ENCODE data around the gene TRIP12.
"Not testable (repeated sequence)": the region's sequence is repeated elsewhere in the genome, so short reads cannot be mapped to it uniquely, and the experiment has no call there.

The TRIP12 gene

GRCh38 chr2:229870903-229871656 lies 50.7 kb downstream of the TRIP12 start:
- Mint-ChIP-seq H3K4me1 (ENCODE audit: low read depth) (peaks cover 51% of the 10 kb centered on the region), H3K36me3 (ENCODE audit: low read depth) (peaks cover 53% of the 10 kb centered on the region), H3K27me3 (no peaks in the 10 kb centered on the region), H3K4me3 (no peak overlapping the region), H3K9me3 (no peaks in the 10 kb centered on the region), H3K27ac (no peak overlapping the region)

GRCh38 chr2:229869226-229869625 lies 52.6 kb downstream of the TRIP12 start:
- peaks cover 52% of the 10 kb centered on the region for H3K4me1 Mint-ChIP-seq (ENCODE audit: low read depth)
- no peaks in the 10 kb centered on the region for H3K9me3 Mint-ChIP-seq
- H3K4me3 Mint-ChIP-seq: no peak overlapping the region
- no peaks in the 10 kb centered on the region for H3K27me3 Mint-ChIP-seq
- H3K36me3 Mint-ChIP-seq (ENCODE audit: low read depth): peaks cover 52% of the 10 kb centered on the region
- no peak overlapping the region for H3K27ac Mint-ChIP-seq

- no peaks in the 10 kb centered on the region for H3K9me3 Mint-ChIP-seq
- H3K4me3 Mint-ChIP-seq: no peak overlapping the region
- H3K4me1 Mint-ChIP-seq (ENCODE audit: low read depth): peaks cover 48% of the 10 kb centered on the region
- peaks cover 53% of the 10 kb centered on the region for H3K36me3 Mint-ChIP-seq (ENCODE audit: low read depth)
- H3K27ac Mint-ChIP-seq: no peak overlapping the region
- no peaks in the 10 kb centered on the region for H3K27me3 Mint-ChIP-seq
These were observed 53.0 kb downstream of the TRIP12 start for GRCh38 chr2:229868794-229869193.

- H3K4me3 Mint-ChIP-seq: no peak overlapping the region
- H3K36me3 Mint-ChIP-seq (ENCODE audit: low read depth): peaks cover 30% of the 10 kb centered on the region
- no peaks in the 10 kb centered on the region for H3K9me3 Mint-ChIP-seq
- H3K4me1 Mint-ChIP-seq (ENCODE audit: low read depth): peaks cover 37% of the 10 kb centered on the region
- no peak overlapping the region for H3K27ac Mint-ChIP-seq
- H3K27me3 Mint-ChIP-seq: no peaks in the 10 kb centered on the region
These were observed 56.8 kb downstream of the TRIP12 start for GRCh38 chr2:229865033-229865432.

- Mint-ChIP-seq H3K9me3 (no peaks in the 10 kb centered on the region), H3K27ac (no peak overlapping the region), H3K36me3 (ENCODE audit: low read depth) (peaks cover 49% of the 10 kb centered on the region), H3K4me1 (ENCODE audit: low read depth) (peaks cover 18% of the 10 kb centered on the region), H3K4me3 (no peak overlapping the region), H3K27me3 (no peaks in the 10 kb centered on the region)
These were observed 60.4 kb downstream of the TRIP12 start for GRCh38 chr2:229861431-229861830.

- Mint-ChIP-seq H3K4me1 (ENCODE audit: low read depth) (peaks cover 23% of the 10 kb centered on the region), H3K27ac (no peak overlapping the region), H3K36me3 (ENCODE audit: low read depth) (peaks cover 60% of the 10 kb centered on the region), H3K4me3 (no peak overlapping the region), H3K9me3 (no peaks in the 10 kb centered on the region), H3K27me3 (no peaks in the 10 kb centered on the region)
These were observed 61.5 kb downstream of the TRIP12 start for GRCh38 chr2:229860334-229860733.

GRCh38 chr2:229858351-229858750 lies 63.5 kb downstream of the TRIP12 start:
- no peak overlapping the region for H3K27ac Mint-ChIP-seq
- peaks cover 62% of the 10 kb centered on the region for H3K36me3 Mint-ChIP-seq (ENCODE audit: low read depth)
- H3K9me3 Mint-ChIP-seq: no peaks in the 10 kb centered on the region
- H3K27me3 Mint-ChIP-seq: no peaks in the 10 kb centered on the region
- no peak overlapping the region for H3K4me3 Mint-ChIP-seq
- H3K4me1 Mint-ChIP-seq (ENCODE audit: low read depth): peaks cover 24% of the 10 kb centered on the region

GRCh38 chr2:229857634-229858033 lies 64.2 kb downstream of the TRIP12 start:
- Mint-ChIP-seq H3K4me3 (no peak overlapping the region), H3K36me3 (ENCODE audit: low read depth) (peaks cover 69% of the 10 kb centered on the region), H3K9me3 (no peaks in the 10 kb centered on the region), H3K27ac (no peak overlapping the region), H3K27me3 (no peaks in the 10 kb centered on the region), H3K4me1 (ENCODE audit: low read depth) (peaks cover 28% of the 10 kb centered on the region)

- Mint-ChIP-seq H3K4me3 (no peak overlapping the region), H3K9me3 (no peaks in the 10 kb centered on the region), H3K27ac (no peak overlapping the region), H3K27me3 (no peaks in the 10 kb centered on the region), H3K4me1 (ENCODE audit: low read depth) (peaks cover 34% of the 10 kb centered on the region), H3K36me3 (ENCODE audit: low read depth) (peaks cover 76% of the 10 kb centered on the region)
These were observed 65.4 kb downstream of the TRIP12 start for GRCh38 chr2:229856413-229856812.

GRCh38 chr2:229855116-229855515 lies 66.7 kb downstream of the TRIP12 start:
- no peak overlapping the region for H3K27ac Mint-ChIP-seq
- peaks cover 40% of the 10 kb centered on the region for H3K4me1 Mint-ChIP-seq (ENCODE audit: low read depth)
- no peaks in the 10 kb centered on the region for H3K27me3 Mint-ChIP-seq
- H3K36me3 Mint-ChIP-seq (ENCODE audit: low read depth): peaks cover 76% of the 10 kb centered on the region
- no peaks in the 10 kb centered on the region for H3K9me3 Mint-ChIP-seq
- H3K4me3 Mint-ChIP-seq: no peak overlapping the region

GRCh38 chr2:229852565-229852964 lies 69.2 kb downstream of the TRIP12 start:
- Mint-ChIP-seq H3K4me3 (no peak overlapping the region), H3K27me3 (no peaks in the 10 kb centered on the region), H3K4me1 (ENCODE audit: low read depth) (peaks cover 62% of the 10 kb centered on the region), H3K27ac (no peak overlapping the region), H3K36me3 (ENCODE audit: low read depth) (peaks cover 68% of the 10 kb centered on the region), H3K9me3 (no peaks in the 10 kb centered on the region)

- Mint-ChIP-seq H3K4me3 (no peak overlapping the region), H3K9me3 (no peaks in the 10 kb centered on the region), H3K4me1 (ENCODE audit: low read depth) (peaks cover 68% of the 10 kb centered on the region), H3K36me3 (ENCODE audit: low read depth) (peaks cover 68% of the 10 kb centered on the region), H3K27me3 (no peaks in the 10 kb centered on the region), H3K27ac (peak overlapping the region; percentile 61)
These were observed 69.9 kb downstream of the TRIP12 start for GRCh38 chr2:229851870-229852269.

- Mint-ChIP-seq H3K4me1 (ENCODE audit: low read depth) (peaks cover 61% of the 10 kb centered on the region), H3K36me3 (ENCODE audit: low read depth) (peaks cover 61% of the 10 kb centered on the region), H3K27ac (peak overlapping the region; percentile 36)
- H3K27me3 Mint-ChIP-seq, H3K4me3 Mint-ChIP-seq, H3K9me3 Mint-ChIP-seq: not testable (repeated sequence)
These were observed 71.2 kb downstream of the TRIP12 start for GRCh38 chr2:229850355-229851275.

GRCh38 chr2:229849073-229849472 lies 72.7 kb downstream of the TRIP12 start:
- Mint-ChIP-seq H3K4me3 (no peak overlapping the region), H3K4me1 (ENCODE audit: low read depth) (peaks cover 59% of the 10 kb centered on the region), H3K9me3 (no peaks in the 10 kb centered on the region), H3K36me3 (ENCODE audit: low read depth) (peaks cover 62% of the 10 kb centered on the region), H3K27me3 (no peaks in the 10 kb centered on the region), H3K27ac (peak overlapping the region; percentile 28)

- no peaks in the 10 kb centered on the region for H3K27me3 Mint-ChIP-seq
- no peaks in the 10 kb centered on the region for H3K9me3 Mint-ChIP-seq
- H3K4me1 Mint-ChIP-seq (ENCODE audit: low read depth): peaks cover 28% of the 10 kb centered on the region
- H3K4me3 Mint-ChIP-seq: no peak overlapping the region
- peaks cover 66% of the 10 kb centered on the region for H3K36me3 Mint-ChIP-seq (ENCODE audit: low read depth)
- no peak overlapping the region for H3K27ac Mint-ChIP-seq
These were observed 78.2 kb downstream of the TRIP12 start for GRCh38 chr2:229843613-229844012.

Data from stimulated activated naive CD8-positive, alpha-beta T cell treated with anti-CD3 and anti-CD28 coated beads, Interleukin-15, Interleukin-2, amounts not matched to agents 100 ng/mL and 50 ng/mL, for 24 hours (primary cell).